ENCODE results near the gene CHTF8.
"Not testable (repeated sequence)": the region's sequence is repeated elsewhere in the genome, so short reads cannot be mapped to it uniquely, and the experiment has no call there.

CHTF8 gene

GRCh38 chr16:69132424-69133252, at the start of gene CHTF8, which contains the start of gene UTP4:
Gene CHTF8, minus strand, starts transcription at chr16:69132588. Its CDS starts 11,130 bp downstream, at chr16:69121458.
Gene UTP4, plus strand, starts transcription at chr16:69132649. Its CDS starts 811 bp downstream, at chr16:69133460.
- peak; percentile 78 to 83 (median 79) for DNase-seq (ENCODE audit: low read depth in 3 of 3)

- no peak for DNase-seq (ENCODE audit: low read depth in 3 of 3)
Observed at GRCh38 chr16:69180011-69180338, 47.6 kb upstream of the CHTF8 start.

GRCh38 chr16:69179328-69180010, 47.1 kb upstream of the CHTF8 start:
- no peak for DNase-seq (ENCODE audit: low read depth in 3 of 3)

- no peak for DNase-seq (ENCODE audit: low read depth in 3 of 3)
Observed at GRCh38 chr16:69176033-69176800, 43.8 kb upstream of the CHTF8 start.

GRCh38 chr16:69171325-69172084, 39.1 kb upstream of the CHTF8 start:
- DNase-seq (ENCODE audit: low read depth in 3 of 3): no peak

- DNase-seq (ENCODE audit: low read depth in 3 of 3): no peak
Observed at GRCh38 chr16:69169607-69170352, 37.4 kb upstream of the CHTF8 start.

- DNase-seq (ENCODE audit: low read depth in 3 of 3): no peak
Observed at GRCh38 chr16:69169051-69169450, 36.7 kb upstream of the CHTF8 start.

- DNase-seq (ENCODE audit: low read depth in 3 of 3): no peak
Observed at GRCh38 chr16:69166946-69167930, 34.9 kb upstream of the CHTF8 start.

- peak; percentile 48 to 65 (median 60) for DNase-seq (ENCODE audit: low read depth in 3 of 3)
Observed at GRCh38 chr16:69166221-69166833, 33.9 kb upstream of the CHTF8 start.

GRCh38 chr16:69165584-69165983, 33.2 kb upstream of the CHTF8 start:
- DNase-seq (ENCODE audit: low read depth in 3 of 3): no peak

GRCh38 chr16:69160192-69160591, 27.8 kb upstream of the CHTF8 start:
- no peak for DNase-seq (ENCODE audit: low read depth in 3 of 3)

GRCh38 chr16:69157196-69157595, 24.8 kb upstream of the CHTF8 start:
- no peak for DNase-seq (ENCODE audit: low read depth in 3 of 3)

GRCh38 chr16:69150146-69150865, 17.9 kb upstream of the CHTF8 start:
- peak in 1 of 3 experiments; percentile 31 for DNase-seq (ENCODE audit: low read depth in 3 of 3)

GRCh38 chr16:69149621-69150020, 17.2 kb upstream of the CHTF8 start:
- DNase-seq (ENCODE audit: low read depth in 3 of 3): not testable (repeated sequence)

GRCh38 chr16:69145658-69146057, 13.3 kb upstream of the CHTF8 start:
- DNase-seq (ENCODE audit: low read depth in 3 of 3): no peak

GRCh38 chr16:69143116-69143515, 10.7 kb upstream of the CHTF8 start:
- no peak for DNase-seq (ENCODE audit: low read depth in 3 of 3)

- no peak for DNase-seq (ENCODE audit: low read depth in 3 of 3)
Observed at GRCh38 chr16:69141936-69142335, 9.5 kb upstream of the CHTF8 start.

- DNase-seq (ENCODE audit: low read depth in 3 of 3): no peak
Observed at GRCh38 chr16:69141014-69141413, 8.6 kb upstream of the CHTF8 start.
